HEK293 (cell line): ENCODE results near the gene ADGRG7.

Experiments
- BCL6B ChIP-seq: fragments of 450-650 bp; formaldehyde crosslinking; IDR thresholded peaks from 2 replicates; pipeline ENCODE4 v1.5.1; 2017; ENCODE audit warnings: missing biosample characterization, missing genetic modification characterization
- REST ChIP-seq: fragments of 450-650 bp; formaldehyde crosslinking; IDR thresholded peaks from 2 replicates; pipeline ENCODE4 v1.5.1; 2016; ENCODE audit warnings: missing biosample characterization, missing genetic modification characterization
- SCRT1 ChIP-seq: fragments of 450-650 bp; formaldehyde crosslinking; IDR thresholded peaks from 2 replicates; pipeline ENCODE4 v1.5.1; 2016; ENCODE audit warnings: missing biosample characterization, missing genetic modification characterization, borderline replicate concordance
- ZBTB1 ChIP-seq: fragments of 450-650 bp; formaldehyde crosslinking; IDR thresholded peaks from 2 replicates; pipeline ENCODE4 v1.5.1; 2016; ENCODE audit warnings: missing biosample characterization, missing genetic modification characterization
- ZBTB20 ChIP-seq: fragments of 450-650 bp; formaldehyde crosslinking; IDR thresholded peaks from 2 replicates; pipeline ENCODE4 v1.5.1; 2016; ENCODE audit warnings: missing biosample characterization, missing genetic modification characterization
- ZBTB8A ChIP-seq: fragments of 450-650 bp; formaldehyde crosslinking; IDR thresholded peaks from 2 replicates; pipeline ENCODE4 v1.5.1; 2016; ENCODE audit warnings: missing biosample characterization, missing genetic modification characterization
- ZFP37 ChIP-seq: fragments of 450-650 bp; formaldehyde crosslinking; IDR thresholded peaks from 2 replicates; pipeline ENCODE4 v1.5.1; 2016; ENCODE audit warnings: missing biosample characterization, missing genetic modification characterization
- ZIC2 ChIP-seq: fragments of 450-650 bp; formaldehyde crosslinking; IDR thresholded peaks from 2 replicates; pipeline ENCODE4 v1.5.1; 2016; ENCODE audit warnings: missing biosample characterization, missing genetic modification characterization
- ZNF174 ChIP-seq: fragments of 450-650 bp; formaldehyde crosslinking; IDR thresholded peaks from 2 replicates; pipeline ENCODE4 v1.5.0; 2017; ENCODE audit warnings: missing biosample characterization, mild to moderate bottlenecking, missing genetic modification characterization
- ZNF184 ChIP-seq: fragments of 450-650 bp; IDR thresholded peaks from 2 replicates; pipeline ENCODE4 v1.5.1; 2018; ENCODE audit warnings: missing biosample characterization, mild to moderate bottlenecking, missing genetic modification characterization
- ZNF19 ChIP-seq: fragments of 450-650 bp; formaldehyde crosslinking; IDR thresholded peaks from 2 replicates; pipeline ENCODE4; 2016; ENCODE audit warnings: missing biosample characterization, missing genetic modification characterization, low read depth
- ZNF248 ChIP-seq: fragments of 450-650 bp; formaldehyde crosslinking; IDR thresholded peaks from 2 replicates; pipeline ENCODE4 v1.5.1; 2017; ENCODE audit warnings: missing biosample characterization, missing genetic modification characterization
- ZNF302 ChIP-seq: fragments of 450-650 bp; formaldehyde crosslinking; IDR thresholded peaks from 2 replicates; pipeline ENCODE4 v1.5.1; 2016; ENCODE audit warnings: missing biosample characterization, missing genetic modification characterization, low read depth
- ZNF366 ChIP-seq: fragments of 450-650 bp; formaldehyde crosslinking; conservative IDR thresholded peaks from 2 replicates; pipeline ENCODE4 v1.5.1; 2016; ENCODE audit warnings: missing biosample characterization, missing genetic modification characterization
- ZNF391 ChIP-seq: fragments of 450-650 bp; formaldehyde crosslinking; IDR thresholded peaks from 2 replicates; pipeline ENCODE4 v1.5.1; 2016; ENCODE audit warnings: low read depth, missing biosample characterization, missing genetic modification characterization, borderline replicate concordance
- ZNF513 ChIP-seq: fragments of 450-650 bp; IDR thresholded peaks from 2 replicates; pipeline ENCODE4 v1.5.1; 2018; ENCODE audit warnings: missing biosample characterization, missing genetic modification characterization
- ZNF548 ChIP-seq: fragments of 450-650 bp; formaldehyde crosslinking; IDR thresholded peaks from 2 replicates; pipeline ENCODE4 v1.5.1; 2016; ENCODE audit warnings: missing biosample characterization, missing genetic modification characterization
- ZNF596 ChIP-seq: fragments of 450-650 bp; IDR thresholded peaks from 2 replicates; pipeline ENCODE4 v1.5.0; 2018; ENCODE audit warnings: missing biosample characterization, mild to moderate bottlenecking, missing genetic modification characterization, moderate library complexity
- ZNF600 ChIP-seq: fragments of 450-650 bp; formaldehyde crosslinking; IDR thresholded peaks from 2 replicates; pipeline ENCODE4 v1.5.1; 2016; ENCODE audit warnings: missing biosample characterization, missing genetic modification characterization
- ZNF626 ChIP-seq: fragments of 450-650 bp; sonication (Bioruptor Pico); formaldehyde crosslinking; IDR thresholded peaks from 2 replicates; pipeline ENCODE4 v1.5.1; 2018; ENCODE audit warnings: missing biosample characterization, missing genetic modification characterization, inconsistent platforms
- ZNF658 ChIP-seq: fragments of 450-650 bp; formaldehyde crosslinking; IDR thresholded peaks from 2 replicates; pipeline ENCODE4; 2016; ENCODE audit warnings: missing biosample characterization, missing genetic modification characterization
- ZNF701 ChIP-seq: fragments of 450-650 bp; formaldehyde crosslinking; IDR thresholded peaks from 2 replicates; pipeline ENCODE4 v1.5.1; 2016; ENCODE audit warnings: missing biosample characterization, missing genetic modification characterization
- ZNF707 ChIP-seq: fragments of 450-650 bp; formaldehyde crosslinking; IDR thresholded peaks from 2 replicates; pipeline ENCODE4 v1.5.1; 2016; ENCODE audit warnings: missing biosample characterization, missing genetic modification characterization
- ZNF768 ChIP-seq: fragments of 450-650 bp; formaldehyde crosslinking; IDR thresholded peaks from 2 replicates; pipeline ENCODE4 v1.5.1; 2018; ENCODE audit warnings: missing biosample characterization, mild to moderate bottlenecking, missing genetic modification characterization
- ZNF776 ChIP-seq: fragments of 450-650 bp; formaldehyde crosslinking; IDR thresholded peaks from 2 replicates; pipeline ENCODE4 v1.5.0; 2017; ENCODE audit warnings: missing biosample characterization, missing genetic modification characterization, borderline replicate concordance
- ZNF785 ChIP-seq: fragments of 450-650 bp; formaldehyde crosslinking; IDR thresholded peaks from 2 replicates; pipeline ENCODE4 v1.5.1; 2016; ENCODE audit warnings: missing biosample characterization, missing genetic modification characterization
- TF ChIP-seq, protein P1 (sequence below): fragments of 450-650 bp; formaldehyde crosslinking; IDR thresholded peaks from 2 replicates; pipeline ENCODE4 v1.5.1; 2016; ENCODE audit warnings: missing biosample characterization, missing genetic modification characterization
- TF ChIP-seq, protein P2 (sequence below): fragments of 450-650 bp; formaldehyde crosslinking; IDR thresholded peaks from 2 replicates; pipeline ENCODE4 v1.5.1; 2016; ENCODE audit warnings: missing biosample characterization, missing genetic modification characterization, borderline replicate concordance

Gene ADGRG7

GRCh38 chr3:100708989-100709841, 99.8 kb downstream of the ADGRG7 start, which contains the start of gene TFG (continued):
- TF ChIP-seq BCL6B (tag by site-specific recombination) (peak; percentile 41; the same call in 1 of the 2 replicates), ZNF366 (tag by site-specific recombination) (peak; percentile 95), REST (tag by site-specific recombination) (no peak), ZNF513 (no peak), ZNF596 (tag by site-specific recombination) (no peak), ZNF626 (no peak), ZNF701 (tag by site-specific recombination) (no peak), ZNF707 (tag by site-specific recombination) (no peak), ZNF391 (tag by site-specific recombination) (no peak), ZBTB1 (tag by site-specific recombination) (no peak), ZNF184 (tag by site-specific recombination) (no peak), ZNF19 (tag by site-specific recombination) (no peak), ZNF600 (tag by site-specific recombination) (no peak), ZFP37 (no peak), ZNF548 (tag by site-specific recombination) (no peak), SCRT1 (tag by site-specific recombination) (no peak), ZNF248 (tag by site-specific recombination) (no peak), ZNF785 (tag by site-specific recombination) (no peak), ZNF658 (tag by site-specific recombination) (no peak), ZNF768 (tag by site-specific recombination) (no peak), ZNF302 (tag by site-specific recombination) (no peak), ZNF776 (tag by site-specific recombination) (no peak), ZBTB20 (tag by site-specific recombination) (no peak; the same call in 1 of the 2 replicates), ZIC2 (no peak), ZNF174 (tag by site-specific recombination) (no peak), ZBTB8A (peak; percentile 40; the same call in 1 of the 2 replicates)
- TF ChIP-seq, protein P1, sequence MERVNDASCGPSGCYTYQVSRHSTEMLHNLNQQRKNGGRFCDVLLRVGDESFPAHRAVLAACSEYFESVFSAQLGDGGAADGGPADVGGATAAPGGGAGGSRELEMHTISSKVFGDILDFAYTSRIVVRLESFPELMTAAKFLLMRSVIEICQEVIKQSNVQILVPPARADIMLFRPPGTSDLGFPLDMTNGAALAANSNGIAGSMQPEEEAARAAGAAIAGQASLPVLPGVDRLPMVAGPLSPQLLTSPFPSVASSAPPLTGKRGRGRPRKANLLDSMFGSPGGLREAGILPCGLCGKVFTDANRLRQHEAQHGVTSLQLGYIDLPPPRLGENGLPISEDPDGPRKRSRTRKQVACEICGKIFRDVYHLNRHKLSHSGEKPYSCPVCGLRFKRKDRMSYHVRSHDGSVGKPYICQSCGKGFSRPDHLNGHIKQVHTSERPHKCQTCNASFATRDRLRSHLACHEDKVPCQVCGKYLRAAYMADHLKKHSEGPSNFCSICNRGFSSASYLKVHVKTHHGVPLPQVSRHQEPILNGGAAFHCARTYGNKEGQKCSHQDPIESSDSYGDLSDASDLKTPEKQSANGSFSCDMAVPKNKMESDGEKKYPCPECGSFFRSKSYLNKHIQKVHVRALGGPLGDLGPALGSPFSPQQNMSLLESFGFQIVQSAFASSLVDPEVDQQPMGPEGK (tag by site-specific recombination), result peak; percentile 37; the same call in 1 of the 2 replicates
- TF ChIP-seq, protein P2, sequence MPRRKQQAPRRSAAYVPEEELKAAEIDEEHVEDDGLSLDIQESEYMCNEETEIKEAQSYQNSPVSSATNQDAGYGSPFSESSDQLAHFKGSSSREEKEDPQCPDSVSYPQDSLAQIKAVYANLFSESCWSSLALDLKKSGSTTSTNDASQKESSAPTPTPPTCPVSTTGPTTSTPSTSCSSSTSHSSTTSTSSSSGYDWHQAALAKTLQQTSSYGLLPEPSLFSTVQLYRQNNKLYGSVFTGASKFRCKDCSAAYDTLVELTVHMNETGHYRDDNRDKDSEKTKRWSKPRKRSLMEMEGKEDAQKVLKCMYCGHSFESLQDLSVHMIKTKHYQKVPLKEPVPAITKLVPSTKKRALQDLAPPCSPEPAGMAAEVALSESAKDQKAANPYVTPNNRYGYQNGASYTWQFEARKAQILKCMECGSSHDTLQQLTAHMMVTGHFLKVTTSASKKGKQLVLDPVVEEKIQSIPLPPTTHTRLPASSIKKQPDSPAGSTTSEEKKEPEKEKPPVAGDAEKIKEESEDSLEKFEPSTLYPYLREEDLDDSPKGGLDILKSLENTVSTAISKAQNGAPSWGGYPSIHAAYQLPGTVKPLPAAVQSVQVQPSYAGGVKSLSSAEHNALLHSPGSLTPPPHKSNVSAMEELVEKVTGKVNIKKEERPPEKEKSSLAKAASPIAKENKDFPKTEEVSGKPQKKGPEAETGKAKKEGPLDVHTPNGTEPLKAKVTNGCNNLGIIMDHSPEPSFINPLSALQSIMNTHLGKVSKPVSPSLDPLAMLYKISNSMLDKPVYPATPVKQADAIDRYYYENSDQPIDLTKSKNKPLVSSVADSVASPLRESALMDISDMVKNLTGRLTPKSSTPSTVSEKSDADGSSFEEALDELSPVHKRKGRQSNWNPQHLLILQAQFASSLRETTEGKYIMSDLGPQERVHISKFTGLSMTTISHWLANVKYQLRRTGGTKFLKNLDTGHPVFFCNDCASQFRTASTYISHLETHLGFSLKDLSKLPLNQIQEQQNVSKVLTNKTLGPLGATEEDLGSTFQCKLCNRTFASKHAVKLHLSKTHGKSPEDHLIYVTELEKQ (tag by site-specific recombination), result no peak
